PC-3 (cell line): ENCODE data around the gene CDR2L. TPM values are rescaled to one million over a fixed set of nuclear protein-coding genes. Genes with fewer than 3 reads are reported as not detected.

Experiments
- ATAC-seq: fragments of 200-7000 bp; cut with Tn5 transposase; 2 replicates; pipeline ENCODE4 v1.9.1; 2020; ENCODE audit warnings: mild to moderate bottlenecking, moderate library complexity
- BruUV-seq: library from RNA; stranded (reverse); fragments of 400-500 nt; replicated peaks from 2 replicates; lab custom pipeline; 2021; lab: Mats Ljungman, UMichigan
- CTCF ChIA-PET: fragments of 300-600 bp; sonication (Branson Sonifier 250); formaldehyde crosslinking; loops from one replicate; lab custom pipeline; 2022; ENCODE audit warnings: antibody characterized with exemption; lab: Charles Lee
- POLR2A ChIA-PET: fragments of 300-600 bp; sonication (Branson Sonifier 250); formaldehyde crosslinking; loops from one replicate; lab custom pipeline; 2022; ENCODE audit warnings: antibody characterized with exemption; ENCODE audit not compliant: unreplicated experiment; lab: Charles Lee
- DNase-seq: peaks from one replicate; pipeline ENCODE4 v3.0.0-alpha.2; 2015
- H2AFZ ChIP-seq: fragments of 300-600 bp; sonication (generic); 2 replicates; pipeline ENCODE4 v1.6.0; 2016; ENCODE audit warnings: antibody characterized with exemption, low read length
- H3F3A ChIP-seq: fragments of 300-600 bp; sonication (generic); one replicate; pipeline ENCODE4 v1.6.0; 2017; ENCODE audit warnings: antibody characterized with exemption, low read length, control low read depth, mild to moderate bottlenecking; ENCODE audit not compliant: unreplicated experiment
- H3K27ac ChIP-seq: fragments of 300-600 bp; sonication (generic); 2 replicates; pipeline ENCODE4 v1.5.1; 2016; ENCODE audit warnings: mild to moderate bottlenecking, low read length
- H3K27me3 ChIP-seq: fragments of 300-600 bp; sonication (generic); 2 replicates; pipeline ENCODE4 v1.6.1; 2016; ENCODE audit warnings: low read length, mixed read lengths
- H3K36me3 ChIP-seq: fragments of 300-600 bp; sonication (generic); 2 replicates; pipeline ENCODE4 v1.6.1; 2016; ENCODE audit warnings: low read depth, mixed run types, low read length, mixed read lengths
- H3K4me1 ChIP-seq: fragments of 300-600 bp; sonication (generic); 2 replicates; pipeline ENCODE4 v1.5.1; 2016; ENCODE audit warnings: low read length; ENCODE audit not compliant: insufficient read depth
- H3K4me2 ChIP-seq: fragments of 300-600 bp; sonication (generic); 2 replicates; pipeline ENCODE4 v1.6.0; 2016; ENCODE audit warnings: low read length
- H3K4me3 ChIP-seq: fragments of 300-600 bp; sonication (generic); 2 replicates; pipeline ENCODE4 v1.5.1; 2016; ENCODE audit warnings: mild to moderate bottlenecking, low read length, mixed read lengths
- H3K79me2 ChIP-seq: fragments of 300-600 bp; sonication (generic); 2 replicates; pipeline ENCODE4 v1.6.1; 2017; ENCODE audit warnings: low read length, mixed read lengths
- H3K9ac ChIP-seq: fragments of 300-600 bp; sonication (generic); 2 replicates; pipeline ENCODE4 v1.6.0; 2016; ENCODE audit warnings: mild to moderate bottlenecking, low read length
- H3K9me2 ChIP-seq: fragments of 300-600 bp; sonication (generic); replicated peaks from 2 replicates; pipeline ENCODE4 v1.6.1; 2016; ENCODE audit warnings: mixed run types, low read length, mixed read lengths
- H3K9me3 ChIP-seq: fragments of 300-600 bp; sonication (generic); 2 replicates; pipeline ENCODE4 v1.6.1; 2016; ENCODE audit warnings: low read length, mixed read lengths
- H4K20me1 ChIP-seq: fragments of 300-600 bp; sonication (generic); 2 replicates; pipeline ENCODE4 v1.6.1; 2016; ENCODE audit warnings: low read length, mixed read lengths
- CTCF ChIP-seq: fragments of 300-600 bp; sonication (generic); conservative IDR thresholded peaks from 2 replicates; pipeline ENCODE4 v1.5.1; 2017; ENCODE audit warnings: antibody characterized with exemption, low read depth, mild to moderate bottlenecking, low read length
- EZH2 ChIP-seq: fragments of 300-600 bp; sonication (generic); IDR thresholded peaks from one replicate; pipeline ENCODE4 v1.6.1; 2017; ENCODE audit warnings: antibody characterized with exemption, mild to moderate bottlenecking, low read length; ENCODE audit not compliant: unreplicated experiment
- EZH2phosphoT487 ChIP-seq: fragments of 300-600 bp; sonication (generic); IDR thresholded peaks from 2 replicates; pipeline ENCODE4 v1.6.1; 2018; ENCODE audit warnings: mild to moderate bottlenecking, antibody characterized with exemption, low read length, borderline replicate concordance
- intact Hi-C: fragments of 100-400 bp; cut with micrococcal nuclease; formaldehyde crosslinking; loops from 2 replicates; pipeline ENCODE4 v1.9.0; 2023
- total RNA-seq: library from RNA; depleted of rRNA; stranded (reverse); fragments of >200 nt; gene quantifications from 2 replicates; pipeline ENCODE4 v1.2.3, GENCODE V29; 2014

The CDR2L gene
- total RNA-seq, 1 experiment from 2014 or later, result 35.8 TPM

GRCh38 chr17:75032720-75033280 lies 45.4 kb downstream of the CDR2L start:
- no peaks in the 10 kb centered on the region for H3K27me3 ChIP-seq
- no peak overlapping the region for H3K27ac ChIP-seq
- no peaks in the 10 kb centered on the region for H3K36me3 ChIP-seq
- H2AFZ ChIP-seq, result peak overlapping the region; percentile 91
- CTCF ChIA-PET, result interaction anchor here (0.6 to 1.1 kb wide), 2 partner anchors 132 to 169 kb away, joined by 3 to 14 read pairs; no protein-coding TSS in a partner anchor
- H4K20me1 ChIP-seq, result no peaks in the 10 kb centered on the region
- POLR2A ChIA-PET, result interaction anchor here (1.4 kb wide), 1 partner anchor 21 kb away, joined by 3 read pairs; the partner anchor contains the start of gene MRPL58
- H3K4me1 ChIP-seq, result peaks cover 36% of the 10 kb centered on the region
- H3K4me2 ChIP-seq, result peak overlapping the region; percentile 87
- no TSS peak for BruUV-seq
- ATAC-seq, result no peak
- H3K79me2 ChIP-seq, result no peaks in the 10 kb centered on the region
- H3K9me3 ChIP-seq, result no peaks in the 10 kb centered on the region
- intact Hi-C loops, result loop anchor here (1.0 to 10.0 kb wide), 3 partner anchors 8 to 172 kb away; partner anchors contain the start of gene NUP85
- no peaks in the 10 kb centered on the region for H3K9me2 ChIP-seq
- H3K4me3 ChIP-seq, result peak overlapping the region; percentile 77
- no peak for TF ChIP-seq EZH2phosphoT487
- TF ChIP-seq EZH2, result no peak
- TF ChIP-seq CTCF, result no peak
- DNase-seq, result peak; percentile 42
- peak overlapping the region; percentile 65; the same call in 1 of the 2 replicates for H3K9ac ChIP-seq
- peaks cover 11% of the 10 kb centered on the region for H3F3A ChIP-seq

- H3K9me2 ChIP-seq, result no peaks in the 10 kb centered on the region
- H3K36me3 ChIP-seq, result peaks cover under 1% of the 10 kb centered on the region; the same call in 1 of the 2 replicates
- H3K4me3 ChIP-seq, result peak overlapping the region; percentile 77
- 0 out of 2 replicates have a peak, but pooled peaks have one; percentile 35 for TF ChIP-seq CTCF
- no peak for TF ChIP-seq EZH2phosphoT487
- peaks cover 11% of the 10 kb centered on the region for H3F3A ChIP-seq
- BruUV-seq, result no TSS peak
- peak overlapping the region; percentile 91 for H2AFZ ChIP-seq
- no peaks in the 10 kb centered on the region for H3K27me3 ChIP-seq
- peaks cover 36% of the 10 kb centered on the region for H3K4me1 ChIP-seq
- ChIA-PET POLR2A (no interaction called here), CTCF (no interaction called here)
- no peaks in the 10 kb centered on the region for H3K9me3 ChIP-seq
- intact Hi-C loops, result loop anchor here (1.0 to 10.0 kb wide), 4 partner anchors 47 to 171 kb away; partner anchors contain the start of genes CDR2L, HID1 and NUP85
- no peaks in the 10 kb centered on the region for H3K79me2 ChIP-seq
- H3K9ac ChIP-seq, result peak overlapping the region; percentile 93
- peak; percentile 38 for ATAC-seq
- peak overlapping the region; percentile 87 for H3K27ac ChIP-seq
- H3K4me2 ChIP-seq, result peak overlapping the region; percentile 87
- no peaks in the 10 kb centered on the region for H4K20me1 ChIP-seq
- DNase-seq, result peak; percentile 100
Measured at GRCh38 chr17:75033346-75034235, 46.2 kb downstream of the CDR2L start.
